CD4-positive, alpha-beta T cell treated with Interleukin-6 at 100 ng/mL for 8 hours (primary cell): ENCODE measurements around the gene AKAP13.

Experiments used
- DNase-seq: peaks from one replicate; pipeline ENCODE4 v3.0.0-alpha.2; 2020; ENCODE audit warnings: mixed read lengths, low spot score

The AKAP13 gene

GRCh38 chr15:85443046-85443445 lies 62.6 kb downstream of the AKAP13 start:
- no peak for DNase-seq

- DNase-seq: peak; percentile 12
Observed at GRCh38 chr15:85443593-85444087, 63.2 kb downstream of the AKAP13 start.

- no peak for DNase-seq
Observed at GRCh38 chr15:85444122-85444745, 63.8 kb downstream of the AKAP13 start.

- DNase-seq: no peak
Observed at GRCh38 chr15:85445361-85445760, 65.0 kb downstream of the AKAP13 start.

- DNase-seq: no peak
Observed at GRCh38 chr15:85451099-85451700, 70.8 kb downstream of the AKAP13 start.

- DNase-seq: no peak
Observed at GRCh38 chr15:85452436-85452835, 72.0 kb downstream of the AKAP13 start.

GRCh38 chr15:85453144-85453872 lies 72.9 kb downstream of the AKAP13 start:
- DNase-seq: no peak

GRCh38 chr15:85454403-85454802 lies 74.0 kb downstream of the AKAP13 start:
- DNase-seq: no peak

GRCh38 chr15:85455891-85456290 lies 75.5 kb downstream of the AKAP13 start:
- DNase-seq: no peak

GRCh38 chr15:85456798-85457197 lies 76.4 kb downstream of the AKAP13 start:
- no peak for DNase-seq

GRCh38 chr15:85457392-85457968 lies 77.1 kb downstream of the AKAP13 start:
- no peak for DNase-seq

GRCh38 chr15:85458764-85459163 lies 78.4 kb downstream of the AKAP13 start:
- DNase-seq: no peak

- DNase-seq: no peak
Observed at GRCh38 chr15:85462029-85462428, 81.6 kb downstream of the AKAP13 start.

- no peak for DNase-seq
Observed at GRCh38 chr15:85463276-85463892, 83.0 kb downstream of the AKAP13 start.

- no peak for DNase-seq
Observed at GRCh38 chr15:85463976-85464375, 83.6 kb downstream of the AKAP13 start.

GRCh38 chr15:85464471-85464870 lies 84.1 kb downstream of the AKAP13 start:
- DNase-seq: no peak

GRCh38 chr15:85470563-85471271 lies 90.3 kb downstream of the AKAP13 start:
- DNase-seq: no peak

- no peak for DNase-seq
Observed at GRCh38 chr15:85472349-85472748, 91.9 kb downstream of the AKAP13 start.

- no peak for DNase-seq
Observed at GRCh38 chr15:85473455-85473854, 93.1 kb downstream of the AKAP13 start.

GRCh38 chr15:85474700-85475316 lies 94.4 kb downstream of the AKAP13 start:
- no peak for DNase-seq

GRCh38 chr15:85475317-85475701 lies 94.9 kb downstream of the AKAP13 start:
- DNase-seq: no peak
